GM23248 (cell line): Measurements from ENCODE around the gene MAPK8IP1.

Source experiments
- EZH2 ChIP-seq: fragments of 200-600 bp; sonication (generic); IDR thresholded peaks from 2 replicates; pipeline ENCODE4 v1.6.1; 2018; ENCODE audit warnings: antibody characterized with exemption, mild to moderate bottlenecking; ENCODE audit not compliant: insufficient read depth, poor library complexity, severe bottlenecking
- EZH2phosphoT487 ChIP-seq: fragments of 200-600 bp; sonication (generic); IDR thresholded peaks from 2 replicates; pipeline ENCODE4 v1.6.1; 2018; ENCODE audit warnings: antibody characterized with exemption, moderate library complexity, mild to moderate bottlenecking, low read depth; ENCODE audit not compliant: insufficient read depth

DNA sequence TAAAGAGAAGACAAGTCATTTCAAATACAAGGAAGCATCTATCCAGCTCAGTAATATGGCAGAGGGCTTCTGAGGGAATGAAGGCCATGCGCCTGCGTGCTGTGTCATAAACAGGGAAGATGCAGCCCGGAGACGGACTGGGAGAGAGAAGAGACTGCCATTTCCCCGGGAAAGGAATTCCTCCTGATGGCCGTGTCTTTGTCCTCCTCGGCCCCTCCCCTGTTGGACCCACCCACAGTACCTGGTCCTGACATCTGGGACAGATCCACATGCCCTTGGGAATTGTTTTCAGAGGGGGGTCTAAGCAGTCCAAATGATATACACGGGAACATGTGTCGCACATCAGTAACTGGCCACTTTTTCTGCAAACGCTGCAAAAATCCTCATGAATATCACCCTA, 52.5 kb downstream of the MAPK8IP1 start:
- TF ChIP-seq EZH2phosphoT487 (no peak), EZH2 (no peak)
